Activated CD4-positive, alpha-beta T cell treated with anti-CD3 and anti-CD28 coated beads, Interleukin-2, amount 10 ng/mL, durations not matched to agents 7 days and 5 days (primary cell): ENCODE measurements around the gene HOXB3. TPM values are rescaled to one million over a fixed set of nuclear protein-coding genes. Genes with fewer than 3 reads are reported as not detected.

ENCODE experiments used
- CTCF ChIA-PET: fragments of 350-600 bp; sonication (Branson Sonifier 250); formaldehyde crosslinking; loops from one replicate; lab custom pipeline; 2021; ENCODE audit warnings: antibody characterized with exemption; lab: Charles Lee
- POLR2A ChIA-PET: fragments of 350-600 bp; sonication (Branson Sonifier 250); formaldehyde crosslinking; loops from one replicate; lab custom pipeline; 2021; ENCODE audit warnings: antibody characterized with exemption; lab: Charles Lee
- DNase-seq: peaks from one replicate; pipeline ENCODE4 v3.0.0-alpha.2; 2020
- H3K27ac Mint-ChIP-seq: one replicate; pipeline ENCODE4 v1.8.0; 2021; ENCODE audit warnings: mild to moderate bottlenecking, moderate library complexity, mixed read lengths
- H3K27me3 Mint-ChIP-seq: one replicate; pipeline ENCODE4 v1.8.0; 2021; ENCODE audit warnings: mixed read lengths
- H3K36me3 Mint-ChIP-seq: one replicate; pipeline ENCODE4 v1.8.0; 2021; ENCODE audit warnings: low read depth, mixed read lengths
- H3K4me1 Mint-ChIP-seq: one replicate; pipeline ENCODE4 v1.8.0; 2021; ENCODE audit warnings: mixed read lengths
- H3K4me3 Mint-ChIP-seq: one replicate; pipeline ENCODE4 v1.8.0; 2021; ENCODE audit warnings: mild to moderate bottlenecking, moderate library complexity, mixed read lengths
- H3K9me3 Mint-ChIP-seq: one replicate; pipeline ENCODE4 v1.8.0; 2021; ENCODE audit warnings: mixed read lengths
- total RNA-seq, 2 experiments: library from RNA; stranded (reverse); gene quantifications; one replicate each; pipeline ENCODE4 v1.2.3, GENCODE V29; 2021

The HOXB3 gene
- total RNA-seq, 2 experiments from 2014 or later = 3.1 to 4.5 TPM

DNA sequence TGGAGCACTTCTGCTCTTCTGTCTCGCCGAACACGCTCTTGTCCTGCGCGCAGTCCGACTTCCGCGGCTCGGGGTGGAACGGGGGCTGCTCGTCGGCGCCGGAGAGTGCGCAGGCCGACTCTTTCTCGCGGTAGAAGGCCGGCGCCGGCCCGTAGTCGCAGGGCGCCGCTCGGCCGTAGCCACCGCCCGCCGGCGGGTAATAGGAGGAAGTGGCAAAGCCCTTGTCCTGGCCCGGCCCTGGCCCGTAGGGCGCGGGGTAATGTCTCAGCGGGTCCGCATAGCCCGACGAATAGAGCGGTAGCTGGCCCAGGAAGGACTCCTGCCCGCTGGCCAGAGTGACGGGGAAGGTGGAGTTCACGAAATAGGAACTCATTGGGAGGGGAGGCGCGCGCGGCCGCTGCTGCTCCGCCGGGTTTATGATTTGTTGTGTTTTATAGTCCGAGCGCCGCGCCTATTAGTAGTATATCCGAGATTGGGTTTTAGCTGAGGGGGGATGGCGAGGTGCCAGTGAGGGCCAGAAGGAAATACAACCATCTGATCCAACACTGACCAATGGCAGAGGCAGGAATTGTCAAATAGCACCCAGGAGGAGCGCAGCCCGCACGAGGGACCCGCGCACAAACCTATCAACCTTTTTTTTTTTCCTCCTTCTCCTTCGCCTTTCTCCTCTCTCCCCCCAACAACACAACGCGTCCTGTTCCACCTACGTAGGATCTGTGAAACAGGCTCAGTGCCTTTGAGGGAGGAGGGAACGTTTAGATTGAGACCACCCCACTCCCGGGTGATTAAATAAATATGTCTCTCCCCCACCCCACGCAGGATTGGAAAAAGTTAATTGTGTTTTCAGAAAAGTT, 8.0 kb upstream of the HOXB3 start:
- no peaks in the 10 kb centered on the region for H3K36me3 Mint-ChIP-seq
- H3K27me3 Mint-ChIP-seq = peaks cover 92% of the 10 kb centered on the region
- ChIA-PET CTCF (interaction anchor here (1.0 to 1.1 kb wide), 2 partner anchors 21 to 26 kb away, joined by 3 read pairs; no protein-coding TSS in a partner anchor), POLR2A (no interaction called here)
- peak overlapping the region; percentile 62 for H3K4me3 Mint-ChIP-seq
- H3K9me3 Mint-ChIP-seq = no peaks in the 10 kb centered on the region
- peaks cover 54% of the 10 kb centered on the region for H3K4me1 Mint-ChIP-seq
- peak overlapping the region; percentile 59 for H3K27ac Mint-ChIP-seq
- DNase-seq = no peak

GRCh38 chr17:48597528-48597777, 7.4 kb upstream of the HOXB3 start:
- Mint-ChIP-seq H3K4me3 (peak overlapping the region; percentile 62), H3K27ac (peak overlapping the region; percentile 4), H3K4me1 (peaks cover 58% of the 10 kb centered on the region), H3K9me3 (no peaks in the 10 kb centered on the region), H3K36me3 (no peaks in the 10 kb centered on the region), H3K27me3 (peaks cover 92% of the 10 kb centered on the region)
- POLR2A ChIA-PET = no interaction called here
- DNase-seq = peak; percentile 42
- CTCF ChIA-PET = no interaction called here

DNA sequence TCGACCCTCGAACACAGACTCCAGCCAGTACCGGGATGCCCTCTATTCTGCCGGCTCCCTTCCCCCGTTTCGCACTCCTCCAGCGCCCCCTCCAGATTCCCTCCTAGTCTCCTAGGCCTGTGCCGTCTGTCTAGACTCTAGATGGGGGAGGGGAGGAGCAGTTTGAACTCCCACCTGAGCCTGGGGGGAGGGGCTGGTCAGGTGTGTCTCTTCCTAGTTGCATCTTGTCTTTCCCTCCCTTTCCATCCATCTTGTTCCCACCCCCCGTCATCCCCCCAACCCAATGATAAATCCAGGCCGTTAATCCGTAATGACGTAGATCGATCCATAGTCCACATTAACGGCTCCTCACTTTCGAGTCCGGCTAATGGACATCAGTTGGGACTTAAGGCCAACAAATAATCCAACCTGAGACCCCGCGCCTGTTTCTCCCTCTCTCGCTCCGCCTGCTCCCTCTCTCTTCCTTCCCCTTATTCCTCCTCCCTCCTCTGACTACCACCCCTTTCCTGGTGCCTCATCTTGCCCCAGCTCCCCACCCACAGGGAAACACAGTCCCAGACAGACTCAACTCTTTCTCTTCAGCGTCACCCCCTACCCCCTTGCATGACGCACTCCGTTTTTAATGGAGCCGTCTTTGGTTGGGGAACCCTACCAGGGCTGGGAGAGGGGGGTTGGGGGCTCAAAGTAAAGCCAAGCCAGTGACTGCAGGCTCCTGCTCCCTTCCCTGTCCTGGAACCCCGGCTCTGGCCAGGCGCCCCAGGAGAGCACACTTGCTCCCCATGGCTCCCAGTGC, 6.9 kb upstream of the HOXB3 start:
- Mint-ChIP-seq H3K36me3 (no peaks in the 10 kb centered on the region), H3K27me3 (peaks cover 92% of the 10 kb centered on the region), H3K4me3 (peak overlapping the region; percentile 62), H3K27ac (no peak overlapping the region), H3K9me3 (no peaks in the 10 kb centered on the region), H3K4me1 (peaks cover 55% of the 10 kb centered on the region)
- CTCF ChIA-PET = interaction anchor here (1.6 kb wide), 1 partner anchor 17 kb away, joined by 6 read pairs; no protein-coding TSS in a partner anchor
- no peak for DNase-seq
- POLR2A ChIA-PET = no interaction called here

DNA sequence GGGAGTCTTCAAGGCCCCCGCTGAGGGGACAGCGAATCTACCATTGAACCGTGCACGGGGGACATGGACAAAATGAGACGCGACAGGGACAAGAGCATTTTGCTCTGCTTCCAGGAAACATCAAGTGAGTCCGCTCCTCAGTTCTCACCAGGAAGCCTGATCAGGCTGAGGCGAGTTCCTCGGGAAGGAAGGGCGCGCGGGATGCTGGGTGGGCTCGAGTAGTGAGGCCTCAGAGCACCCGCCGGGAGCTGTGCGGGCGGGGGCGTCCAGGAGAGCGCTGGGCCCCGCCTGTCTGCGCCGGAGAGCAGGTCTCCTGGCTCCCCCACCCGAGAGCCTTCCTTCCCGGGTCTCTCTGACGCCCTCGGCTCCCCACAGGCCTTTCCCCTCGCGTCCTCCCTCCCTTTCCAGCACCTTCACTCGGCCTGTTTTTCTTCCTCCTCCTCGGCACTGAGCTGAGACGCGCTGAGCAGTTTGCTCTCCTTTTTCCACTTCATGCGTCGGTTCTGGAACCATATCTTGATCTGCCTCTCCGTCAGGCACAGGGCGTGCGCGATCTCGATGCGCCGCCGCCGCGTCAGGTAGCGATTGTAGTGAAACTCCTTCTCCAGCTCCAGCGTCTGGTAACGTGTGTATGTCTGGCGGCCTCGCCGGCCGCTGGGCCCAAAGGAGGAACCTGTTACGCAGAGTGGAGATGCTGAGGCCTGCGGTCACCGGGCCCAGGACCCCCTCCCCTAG, 6.1 kb upstream of the HOXB3 start:
- peaks cover 55% of the 10 kb centered on the region for H3K4me1 Mint-ChIP-seq
- no peak overlapping the region for H3K27ac Mint-ChIP-seq
- peaks cover 92% of the 10 kb centered on the region for H3K27me3 Mint-ChIP-seq
- peaks cover 2% of the 10 kb centered on the region for H3K36me3 Mint-ChIP-seq
- no peaks in the 10 kb centered on the region for H3K9me3 Mint-ChIP-seq
- peak overlapping the region; percentile 42 for H3K4me3 Mint-ChIP-seq
- ChIA-PET CTCF (interaction anchor here (1.6 kb wide), 1 partner anchor 18 kb away, joined by 6 read pairs; no protein-coding TSS in a partner anchor), POLR2A (no interaction called here)
- DNase-seq = peak; percentile 40

- Mint-ChIP-seq H3K9me3 (no peaks in the 10 kb centered on the region), H3K27me3 (peaks cover 91% of the 10 kb centered on the region), H3K36me3 (peaks cover 3% of the 10 kb centered on the region), H3K27ac (no peak overlapping the region), H3K4me3 (no peak overlapping the region), H3K4me1 (peaks cover 55% of the 10 kb centered on the region)
- ChIA-PET CTCF (interaction anchor here (1.6 to 1.7 kb wide), 2 partner anchors 18 to 30 kb away, joined by 4 to 6 read pairs; partner anchors contain the start of gene HOXB9), POLR2A (no interaction called here)
- DNase-seq = no peak
Observed at GRCh38 chr17:48595278-48595999, 5.4 kb upstream of the HOXB3 start.

DNA sequence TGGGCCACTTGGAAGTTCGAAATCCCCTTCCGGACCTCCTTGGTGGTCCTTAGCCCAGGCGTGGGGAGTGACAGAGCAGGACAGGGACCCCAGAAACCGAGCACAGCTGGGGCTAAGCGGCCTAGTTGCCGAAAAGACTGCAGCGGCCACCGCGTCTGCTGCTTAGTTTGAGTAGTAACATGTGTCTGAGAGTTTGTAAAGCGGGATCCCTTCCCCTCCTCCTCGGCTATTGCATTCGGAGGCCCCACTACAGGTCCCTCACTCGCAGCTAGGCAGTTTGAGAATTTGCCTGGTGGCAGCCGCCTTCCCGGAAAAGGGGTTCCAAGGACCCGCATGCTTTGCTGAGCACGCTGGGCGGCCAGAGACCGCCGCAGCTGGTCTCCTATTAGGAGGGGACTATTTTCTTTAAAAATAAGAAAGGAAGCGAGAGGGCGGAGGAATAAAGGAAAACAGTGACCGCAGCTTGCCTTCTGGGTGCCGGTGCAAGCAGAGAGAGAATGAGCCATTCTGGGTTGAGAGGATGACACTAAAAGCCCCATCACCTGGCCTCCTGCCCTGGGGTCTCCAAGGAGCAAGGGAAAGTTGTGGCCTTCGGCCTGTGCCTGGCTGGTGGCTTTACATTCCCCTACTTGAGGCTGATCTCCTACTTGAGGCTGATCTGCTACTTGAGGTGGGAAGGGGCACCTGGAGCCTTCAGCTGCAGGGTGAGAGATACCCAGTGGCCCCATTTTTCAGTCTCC, 4.7 kb upstream of the HOXB3 start:
- no peak overlapping the region for H3K27ac Mint-ChIP-seq
- H3K9me3 Mint-ChIP-seq = no peaks in the 10 kb centered on the region
- peaks cover 4% of the 10 kb centered on the region for H3K36me3 Mint-ChIP-seq
- POLR2A ChIA-PET = no interaction called here
- peaks cover 57% of the 10 kb centered on the region for H3K4me1 Mint-ChIP-seq
- no peak for DNase-seq
- CTCF ChIA-PET = interaction anchor here (0.6 to 2.8 kb wide), 6 partner anchors 19 to 380 kb away, joined by 3 to 18 read pairs (median 4); partner anchors contain the start of gene HOXB9
- H3K4me3 Mint-ChIP-seq = no peak overlapping the region
- H3K27me3 Mint-ChIP-seq = peaks cover 91% of the 10 kb centered on the region

DNA sequence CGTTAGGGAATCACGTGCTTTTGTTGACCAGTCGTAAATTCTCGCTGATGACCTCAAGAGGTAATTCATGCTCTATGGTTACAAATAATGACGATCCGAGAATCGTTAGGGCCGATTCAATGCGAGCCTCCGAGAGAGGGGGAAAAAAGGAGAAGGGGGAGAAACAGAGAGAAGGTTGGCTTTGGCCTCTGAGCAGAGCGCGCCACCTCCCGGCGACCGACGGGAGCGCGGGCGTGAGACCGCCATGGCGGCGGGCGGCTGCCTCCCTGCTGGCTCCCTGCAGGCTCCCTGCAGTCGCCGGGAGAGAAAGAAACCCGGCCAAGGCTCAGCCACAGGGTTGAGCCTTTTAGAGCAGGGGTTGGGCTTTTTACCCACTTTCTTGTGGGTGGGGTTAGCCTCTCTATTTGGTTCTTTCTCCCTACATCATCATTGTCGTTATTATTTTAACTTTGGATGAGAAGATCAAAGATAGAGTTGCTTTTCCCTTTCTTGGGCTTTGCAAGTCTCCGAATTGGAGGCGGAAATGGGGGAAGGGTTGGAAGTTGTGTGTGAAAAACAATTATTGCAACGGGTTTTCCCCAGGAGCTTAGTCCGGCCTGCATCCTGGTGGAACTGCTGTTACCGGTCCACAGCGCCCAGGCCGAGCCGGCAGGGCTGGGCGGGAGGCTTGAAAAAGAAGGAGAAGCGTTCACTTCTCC, 3.9 kb upstream of the HOXB3 start:
- peak; percentile 78 for DNase-seq
- H3K27me3 Mint-ChIP-seq = peaks cover 91% of the 10 kb centered on the region
- no peak overlapping the region for H3K27ac Mint-ChIP-seq
- POLR2A ChIA-PET = no interaction called here
- H3K4me3 Mint-ChIP-seq = peak overlapping the region; percentile 65
- peaks cover 5% of the 10 kb centered on the region for H3K36me3 Mint-ChIP-seq
- no peaks in the 10 kb centered on the region for H3K9me3 Mint-ChIP-seq
- CTCF ChIA-PET = interaction anchor here (0.6 to 2.8 kb wide), 15 partner anchors 20 to 568 kb away, joined by 3 to 18 read pairs (median 5); partner anchors contain the start of genes HOXB9 and PRAC2
- H3K4me1 Mint-ChIP-seq = peaks cover 59% of the 10 kb centered on the region

DNA sequence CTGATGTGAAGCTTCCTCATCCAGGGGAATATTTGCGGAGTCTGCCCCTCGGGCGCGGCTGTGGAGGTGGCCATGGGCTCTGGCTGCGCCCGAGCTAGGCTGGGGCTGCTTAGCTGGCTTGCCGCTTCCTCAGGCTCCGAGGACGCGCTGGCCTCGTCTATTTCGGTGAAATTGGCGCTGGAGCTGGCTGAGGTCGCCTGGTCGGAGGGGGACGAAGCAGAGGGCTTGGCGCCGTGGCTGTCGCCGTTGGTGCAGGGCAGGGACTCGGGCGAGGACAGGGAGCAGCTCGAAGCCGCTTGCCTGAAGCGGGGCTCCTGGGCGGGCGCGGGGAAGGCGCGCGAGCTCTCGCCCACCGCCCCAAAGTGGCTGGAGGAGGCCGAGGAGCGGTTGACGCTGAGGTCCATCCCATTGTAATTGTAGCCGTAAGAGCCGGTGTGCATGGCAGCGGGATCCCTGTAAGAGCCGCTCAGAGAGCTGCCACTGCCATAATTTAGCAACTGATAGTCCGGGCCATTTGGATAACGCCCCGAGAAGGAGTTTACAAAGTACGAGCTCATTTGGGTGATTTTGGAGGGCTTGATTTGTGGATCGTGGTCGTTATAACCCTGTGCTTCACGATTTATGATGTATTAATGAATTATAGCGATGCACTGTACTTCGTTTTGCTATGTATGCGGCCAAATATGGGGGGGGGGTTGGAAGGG, 3.2 kb upstream of the HOXB3 start, which contains the start of gene HOXB5:
HOXB5 (minus strand) TSS at position 654 of the 704 bp plus-strand sequence; CDS start at position 557, 97 bp downstream.
- H3K27me3 Mint-ChIP-seq = peaks cover 91% of the 10 kb centered on the region
- ChIA-PET CTCF (interaction anchor here (0.6 to 2.8 kb wide), 37 partner anchors 8 to 1348 kb away, joined by 3 to 18 read pairs (median 4); partner anchors contain the start of genes HOXB6, HOXB7 and PRAC2), POLR2A (interaction anchor here (0.6 kb wide), 1 partner anchor 300 kb away, joined by 4 read pairs; no protein-coding TSS in a partner anchor)
- H3K4me3 Mint-ChIP-seq = peak within 1 kb of the TSS; percentile 65
- no peaks in the 10 kb centered on the region for H3K9me3 Mint-ChIP-seq
- no peak for DNase-seq
- peak within 1 kb of the TSS; percentile 31 for H3K27ac Mint-ChIP-seq
- H3K4me1 Mint-ChIP-seq = peaks cover 56% of the 10 kb centered on the region
- peaks cover 5% of the 10 kb centered on the region for H3K36me3 Mint-ChIP-seq

DNA sequence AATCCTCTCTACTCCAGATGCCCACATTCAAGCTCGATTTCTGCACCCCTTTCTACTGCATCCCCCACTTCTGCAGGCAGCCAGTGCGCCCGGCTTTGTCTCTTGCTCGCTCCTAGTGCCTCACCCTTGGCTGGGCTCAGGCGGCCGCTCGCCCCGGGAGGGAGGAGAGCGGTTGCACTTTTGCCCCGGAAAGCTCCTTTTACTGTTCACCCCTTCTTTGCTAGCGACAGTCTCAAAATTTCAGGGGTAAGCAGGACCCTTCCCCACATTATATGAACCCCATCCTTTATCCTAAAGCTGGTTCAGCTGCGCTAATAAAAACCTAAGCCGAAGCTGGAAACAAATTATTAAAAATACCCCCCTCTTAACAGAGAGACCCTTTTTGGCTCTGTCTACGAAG, 2.5 kb upstream of the HOXB3 start:
- DNase-seq = no peak
- ChIA-PET POLR2A (interaction anchor here (0.6 kb wide), 1 partner anchor 299 kb away, joined by 4 read pairs; no protein-coding TSS in a partner anchor), CTCF (interaction anchor here (0.6 to 2.8 kb wide), 31 partner anchors 9 to 1349 kb away, joined by 3 to 18 read pairs (median 4); partner anchors contain the start of genes HOXB7 and PRAC2)
- Mint-ChIP-seq H3K27me3 (peaks cover 91% of the 10 kb centered on the region), H3K4me3 (peak overlapping the region; percentile 65), H3K9me3 (no peaks in the 10 kb centered on the region), H3K4me1 (peaks cover 51% of the 10 kb centered on the region), H3K27ac (peak overlapping the region; percentile 31), H3K36me3 (peaks cover 5% of the 10 kb centered on the region)

GRCh38 chr17:48592057-48592514, 2.0 kb upstream of the HOXB3 start:
- H3K27me3 Mint-ChIP-seq = peaks cover 91% of the 10 kb centered on the region
- CTCF ChIA-PET = interaction anchor here (1.0 to 2.8 kb wide), 10 partner anchors 18 to 566 kb away, joined by 3 to 18 read pairs (median 6); partner anchors contain the start of gene HOXB7
- DNase-seq = no peak
- H3K9me3 Mint-ChIP-seq = no peaks in the 10 kb centered on the region
- H3K36me3 Mint-ChIP-seq = peaks cover 5% of the 10 kb centered on the region
- H3K4me1 Mint-ChIP-seq = peaks cover 51% of the 10 kb centered on the region
- H3K4me3 Mint-ChIP-seq = no peak overlapping the region
- H3K27ac Mint-ChIP-seq = no peak overlapping the region
- POLR2A ChIA-PET = no interaction called here
